LHCN-M2 (cell line): ENCODE measurements around the gene SMIM26. TPM values are rescaled to one million over a fixed set of nuclear protein-coding genes. Genes with fewer than 3 reads are reported as not detected.
A peak's percentile ranks its signal among the peaks of the same experiment; 100 is the strongest.
"Not testable (repeated sequence)": the region's sequence is repeated elsewhere in the genome, so short reads cannot be mapped to it uniquely, and the experiment has no call there.

Source experiments
- DNase-seq: peaks from one replicate; pipeline ENCODE4 v3.0.0-alpha.2; 2012; ENCODE audit warnings: low read depth
- polyA plus RNA-seq: library from polyadenylated mRNA; unstranded; fragments of >200 nt; gene quantifications from one replicate; pipeline ENCODE4 v1.2.1, GENCODE V29; 2012; ENCODE audit warnings: missing spikeins
- total RNA-seq: library from RNA; depleted of rRNA; stranded (reverse); fragments of >200 nt; gene quantifications from 2 replicates; pipeline ENCODE4 v1.2.3, GENCODE V29; 2014; rRNA removed

SMIM26 gene
- total RNA-seq: 84.3 and 88.0 TPM in 2 replicates
- 106 TPM for polyA plus RNA-seq

GRCh38 chr20:18566892-18567738 lies at the start of gene SMIM26:
Gene SMIM26, plus strand, starts transcription at chr20:18567432. Its CDS starts 47 bp downstream, at chr20:18567479.
- DNase-seq: peak; percentile 82

GRCh38 chr20:18522066-18522465 lies 45.2 kb upstream of the SMIM26 start:
- DNase-seq: not testable (repeated sequence)

GRCh38 chr20:18523066-18523465 lies 44.2 kb upstream of the SMIM26 start:
- DNase-seq: no peak

- DNase-seq: peak; percentile 75
Observed at GRCh38 chr20:18524646-18525045, 42.6 kb upstream of the SMIM26 start.

- DNase-seq: not testable (repeated sequence)
Observed at GRCh38 chr20:18526761-18527160, 40.5 kb upstream of the SMIM26 start.

- no peak for DNase-seq
Observed at GRCh38 chr20:18527339-18527738, 39.9 kb upstream of the SMIM26 start.

- peak; percentile 46 for DNase-seq
Observed at GRCh38 chr20:18527836-18528235, 39.4 kb upstream of the SMIM26 start.

- no peak for DNase-seq
Observed at GRCh38 chr20:18529041-18529440, 38.2 kb upstream of the SMIM26 start.

GRCh38 chr20:18532626-18533025 lies 34.6 kb upstream of the SMIM26 start:
- no peak for DNase-seq

GRCh38 chr20:18533491-18533890 lies 33.7 kb upstream of the SMIM26 start:
- DNase-seq: no peak

GRCh38 chr20:18533978-18534644 lies 33.1 kb upstream of the SMIM26 start:
- no peak for DNase-seq

GRCh38 chr20:18537651-18538050 lies 29.6 kb upstream of the SMIM26 start:
- DNase-seq: peak; percentile 21

GRCh38 chr20:18541741-18542140 lies 25.5 kb upstream of the SMIM26 start:
- DNase-seq: peak; percentile 23

- DNase-seq: no peak
Observed at GRCh38 chr20:18543216-18543615, 24.0 kb upstream of the SMIM26 start.

GRCh38 chr20:18543932-18544331 lies 23.3 kb upstream of the SMIM26 start:
- no peak for DNase-seq

GRCh38 chr20:18545566-18545965 lies 21.7 kb upstream of the SMIM26 start:
- no peak for DNase-seq

GRCh38 chr20:18548465-18548864 lies 18.8 kb upstream of the SMIM26 start:
- no peak for DNase-seq

GRCh38 chr20:18553746-18554145 lies 13.5 kb upstream of the SMIM26 start:
- DNase-seq: no peak

GRCh38 chr20:18567739-18568091 lies 483 bp downstream of the SMIM26 start:
- DNase-seq: no peak

- DNase-seq: no peak
Observed at GRCh38 chr20:18571009-18571408, 3.8 kb downstream of the SMIM26 start.

GRCh38 chr20:18571578-18571977 lies 4.3 kb downstream of the SMIM26 start:
- no peak for DNase-seq

GRCh38 chr20:18577942-18578341 lies 10.7 kb downstream of the SMIM26 start:
- DNase-seq: no peak

GRCh38 chr20:18578581-18578980 lies 11.3 kb downstream of the SMIM26 start:
- DNase-seq: no peak
